ENCODE results near the gene ELP5. TPM values are rescaled to one million over a fixed set of nuclear protein-coding genes. Genes with fewer than 3 reads are reported as not detected.

The ELP5 gene
- total and polyA plus RNA-seq, 3 donors from 2014 or later: 107 to 295 (median 123) TPM

GRCh38 chr17:7289256-7290032 lies 37.4 kb downstream of the ELP5 start:
- no peaks in the 10 kb centered on the region for H3K9me3 ChIP-seq
- no peak for DNase-seq
- no peak overlapping the region for H3K4me3 ChIP-seq
- no peaks in the 10 kb centered on the region for H3K36me3 ChIP-seq (ENCODE audit: low read depth, missing control alignments)
- intact Hi-C loops (cut with DNase I; ENCODE audit: low total_unique reads): no loop called here
- no peak for TF ChIP-seq POLR2A (IDR thresholded peaks at IDR 0.05)
- H3K27me3 ChIP-seq: no peaks in the 10 kb centered on the region
- H3K4me1 ChIP-seq: peaks cover 15% of the 10 kb centered on the region
- whole genome bisulfite sequencing, 2 donors: 79% methylated on average over 10 to 18 of the region's 18 CpGs
- H3K27ac ChIP-seq: no peak overlapping the region

DNA sequence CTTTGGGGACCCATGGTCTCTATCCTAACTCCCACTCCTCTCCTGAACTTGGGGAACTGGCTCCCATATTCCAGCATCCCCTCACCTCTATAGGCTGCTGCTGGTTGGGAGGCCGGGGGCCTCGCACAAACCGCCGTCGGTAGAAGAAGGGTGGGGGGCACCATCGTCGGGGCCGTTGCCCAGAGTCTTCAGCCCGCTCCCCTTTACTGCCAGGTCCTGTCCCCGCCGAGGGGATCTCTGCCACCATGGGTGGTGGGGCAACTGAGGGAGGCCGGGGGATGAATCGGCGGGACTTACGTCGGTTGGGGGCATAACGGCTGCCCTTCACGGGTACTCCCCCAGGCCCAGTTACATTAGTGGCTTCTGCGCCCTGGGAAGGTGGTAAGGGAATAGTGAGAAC lies 38.2 kb downstream of the ELP5 start:
- WGBS, 2 donors: 87 to 94% methylated on average over 14 to 19 of the region's 19 CpGs
- no peak for DNase-seq
- intact Hi-C loops (cut with DNase I; ENCODE audit: low total_unique reads): no loop called here
- H3K9me3 ChIP-seq: no peaks in the 10 kb centered on the region
- H3K27ac ChIP-seq: no peak overlapping the region
- H3K4me1 ChIP-seq: peaks cover 20% of the 10 kb centered on the region
- no peaks in the 10 kb centered on the region for H3K36me3 ChIP-seq (ENCODE audit: low read depth, missing control alignments)
- no peaks in the 10 kb centered on the region for H3K27me3 ChIP-seq
- no peak overlapping the region for H3K4me3 ChIP-seq
- TF ChIP-seq CTCF (IDR thresholded peaks at IDR 0.05) (no peak), POLR2A (IDR thresholded peaks at IDR 0.05) (no peak)

- Histone ChIP-seq H3K36me3 (ENCODE audit: low read depth, missing control alignments) (no peaks in the 10 kb centered on the region), H3K27me3 (no peaks in the 10 kb centered on the region), H3K4me1 (peaks cover 20% of the 10 kb centered on the region), H3K9me3 (no peaks in the 10 kb centered on the region), H3K4me3 (no peak overlapping the region), H3K27ac (no peak overlapping the region)
- intact Hi-C loops (cut with DNase I; ENCODE audit: low total_unique reads): no loop called here
- whole genome bisulfite sequencing, 2 donors: 85 to 86% methylated on average over 4 to 11 of the region's 11 CpGs
- DNase-seq: no peak
- TF ChIP-seq POLR2A (IDR thresholded peaks at IDR 0.05) (no peak), CTCF (IDR thresholded peaks at IDR 0.05) (no peak)
Measured at GRCh38 chr17:7290685-7291084, 38.7 kb downstream of the ELP5 start.

- intact Hi-C loops (cut with DNase I; ENCODE audit: low total_unique reads): no loop called here
- WGBS, 2 donors: 20 to 75% methylated on average over 1 to 2 of the region's 2 CpGs
- H3K4me1 ChIP-seq: peaks cover 30% of the 10 kb centered on the region
- no peak for TF ChIP-seq CTCF (IDR thresholded peaks at IDR 0.05)
- TF ChIP-seq POLR2A (IDR thresholded peaks at IDR 0.05): no peak
- H3K4me3 ChIP-seq: no peak overlapping the region
- no peaks in the 10 kb centered on the region for H3K36me3 ChIP-seq (ENCODE audit: low read depth, missing control alignments)
- no peak overlapping the region for H3K27ac ChIP-seq
- no peaks in the 10 kb centered on the region for H3K27me3 ChIP-seq
- H3K9me3 ChIP-seq: no peaks in the 10 kb centered on the region
- no peak for DNase-seq
Measured at GRCh38 chr17:7292194-7292593, 40.2 kb downstream of the ELP5 start.

GRCh38 chr17:7292729-7293128 lies 40.7 kb downstream of the ELP5 start:
- WGBS, 2 donors: 14 to 17% methylated on average over 6 of the region's 6 CpGs
- H3K27ac ChIP-seq: no peak overlapping the region
- no peaks in the 10 kb centered on the region for H3K27me3 ChIP-seq
- no peak overlapping the region for H3K4me3 ChIP-seq
- H3K9me3 ChIP-seq: no peaks in the 10 kb centered on the region
- intact Hi-C loops (cut with DNase I; ENCODE audit: low total_unique reads): no loop called here
- no peaks in the 10 kb centered on the region for H3K36me3 ChIP-seq (ENCODE audit: low read depth, missing control alignments)
- DNase-seq: peak; percentile 43
- H3K4me1 ChIP-seq: peaks cover 30% of the 10 kb centered on the region
- TF ChIP-seq POLR2A (IDR thresholded peaks at IDR 0.05) (no peak), CTCF (IDR thresholded peaks at IDR 0.05) (no peak)

Measured in testis (tissue), 3 donors.